GM21529 (cell line): Measurements from ENCODE around the gene ABCC8.
"Not testable (repeated sequence)": the region's sequence is repeated elsewhere in the genome, so short reads cannot be mapped to it uniquely, and the experiment has no call there.

Experiments
- ATAC-seq: cut with Tn5 transposase; IDR thresholded peaks from one replicate; pipeline ENCODE4 v1.9.1; 2021; ENCODE audit not compliant: unreplicated experiment

The ABCC8 gene

GRCh38 chr11:17432002-17432401 lies 44.6 kb downstream of the ABCC8 start:
- ATAC-seq: no peak

- ATAC-seq: no peak
Measured at GRCh38 chr11:17431139-17431538, 45.5 kb downstream of the ABCC8 start.

- ATAC-seq: no peak
Measured at GRCh38 chr11:17430616-17431015, 46.0 kb downstream of the ABCC8 start.

- ATAC-seq: no peak
Measured at GRCh38 chr11:17428925-17429324, 47.7 kb downstream of the ABCC8 start.

- ATAC-seq: no peak
Measured at GRCh38 chr11:17428261-17428660, 48.4 kb downstream of the ABCC8 start.

GRCh38 chr11:17426233-17426632 lies 50.4 kb downstream of the ABCC8 start:
- ATAC-seq: not testable (repeated sequence)

GRCh38 chr11:17423533-17424310 lies 52.9 kb downstream of the ABCC8 start:
- ATAC-seq: no peak

- no peak for ATAC-seq
Measured at GRCh38 chr11:17421781-17422180, 54.9 kb downstream of the ABCC8 start.

GRCh38 chr11:17418444-17419081 lies 58.1 kb downstream of the ABCC8 start:
- no peak for ATAC-seq

GRCh38 chr11:17416492-17416891 lies 60.2 kb downstream of the ABCC8 start:
- ATAC-seq: no peak

- no peak for ATAC-seq
Measured at GRCh38 chr11:17415523-17416104, 61.0 kb downstream of the ABCC8 start.

GRCh38 chr11:17414992-17415391 lies 61.7 kb downstream of the ABCC8 start:
- ATAC-seq: no peak

- no peak for ATAC-seq
Measured at GRCh38 chr11:17414317-17414737, 62.3 kb downstream of the ABCC8 start.

- no peak for ATAC-seq
Measured at GRCh38 chr11:17413414-17414316, 63.0 kb downstream of the ABCC8 start.

- no peak for ATAC-seq
Measured at GRCh38 chr11:17412488-17413180, 64.0 kb downstream of the ABCC8 start.

GRCh38 chr11:17411418-17411817 lies 65.2 kb downstream of the ABCC8 start:
- ATAC-seq: no peak

GRCh38 chr11:17410606-17411379 lies 65.9 kb downstream of the ABCC8 start:
- no peak for ATAC-seq

GRCh38 chr11:17408641-17409040 lies 68.0 kb downstream of the ABCC8 start:
- no peak for ATAC-seq

GRCh38 chr11:17408026-17408425 lies 68.6 kb downstream of the ABCC8 start:
- ATAC-seq: no peak

GRCh38 chr11:17407575-17407974 lies 69.1 kb downstream of the ABCC8 start:
- ATAC-seq: no peak
